ENCODE results near the gene CACNB1. TPM values are rescaled to one million over a fixed set of nuclear protein-coding genes. Genes with fewer than 3 reads are reported as not detected.

The CACNB1 gene
- total RNA-seq, 2 experiments from 2014 or later, result 19.5 to 24.0 TPM

- ChIA-PET CTCF (interaction anchor here (1.0 to 7.4 kb wide), 3 partner anchors 10 to 45 kb away, joined by 3 to 208 read pairs (median 3); partner anchors contain the start of gene RPL19), POLR2A (interaction anchor here (0.6 to 2.5 kb wide), 3 partner anchors 10 to 18 kb away, joined by 3 to 10 read pairs (median 4); partner anchors contain the start of gene RPL19)
- Mint-ChIP-seq H3K27me3 (peaks cover 17% of the 10 kb centered on the region), H3K36me3 (ENCODE audit: low read depth) (peaks cover 7% of the 10 kb centered on the region), H3K27ac (no peak overlapping the region), H3K4me1 (peaks cover 18% of the 10 kb centered on the region), H3K4me3 (peak overlapping the region; percentile 4), H3K9me3 (no peaks in the 10 kb centered on the region)
- DNase-seq, result peak; percentile 65
These were observed 12.0 kb upstream of the CACNB1 start for GRCh38 chr17:39209317-39210092.

GRCh38 chr17:39208893-39209292 lies 11.4 kb upstream of the CACNB1 start:
- H3K36me3 Mint-ChIP-seq (ENCODE audit: low read depth), result peaks cover 14% of the 10 kb centered on the region
- no peaks in the 10 kb centered on the region for H3K9me3 Mint-ChIP-seq
- H3K4me1 Mint-ChIP-seq, result peaks cover 19% of the 10 kb centered on the region
- ChIA-PET CTCF (interaction anchor here (1.0 to 7.4 kb wide), 3 partner anchors 9 to 44 kb away, joined by 3 to 208 read pairs (median 3); partner anchors contain the start of gene RPL19), POLR2A (interaction anchor here (0.6 to 2.5 kb wide), 3 partner anchors 9 to 19 kb away, joined by 3 to 10 read pairs (median 4); partner anchors contain the start of gene RPL19)
- H3K27me3 Mint-ChIP-seq, result peaks cover 17% of the 10 kb centered on the region
- no peak overlapping the region for H3K27ac Mint-ChIP-seq
- no peak overlapping the region for H3K4me3 Mint-ChIP-seq
- no peak for DNase-seq

GRCh38 chr17:39208136-39208535 lies 10.7 kb upstream of the CACNB1 start:
- POLR2A ChIA-PET, result interaction anchor here (2.1 to 3.7 kb wide), 3 partner anchors 8 to 36 kb away, joined by 9 to 22 read pairs (median 10); partner anchors contain the start of gene RPL19
- peaks cover 21% of the 10 kb centered on the region for H3K36me3 Mint-ChIP-seq (ENCODE audit: low read depth)
- H3K9me3 Mint-ChIP-seq, result no peaks in the 10 kb centered on the region
- H3K4me3 Mint-ChIP-seq, result no peak overlapping the region
- H3K4me1 Mint-ChIP-seq, result peaks cover 24% of the 10 kb centered on the region
- DNase-seq, result no peak
- no peak overlapping the region for H3K27ac Mint-ChIP-seq
- CTCF ChIA-PET, result interaction anchor here (2.9 to 7.4 kb wide), 2 partner anchors 12 to 31 kb away, joined by 9 to 208 read pairs; no protein-coding TSS in a partner anchor
- peaks cover 17% of the 10 kb centered on the region for H3K27me3 Mint-ChIP-seq

- Mint-ChIP-seq H3K4me1 (peaks cover 43% of the 10 kb centered on the region), H3K9me3 (no peaks in the 10 kb centered on the region), H3K36me3 (ENCODE audit: low read depth) (peaks cover 48% of the 10 kb centered on the region), H3K4me3 (no peak overlapping the region), H3K27me3 (peaks cover 5% of the 10 kb centered on the region), H3K27ac (no peak overlapping the region)
- no peak for DNase-seq
- POLR2A ChIA-PET, result interaction anchor here (3.7 kb wide), 1 partner anchor 32 kb away, joined by 22 read pairs; no protein-coding TSS in a partner anchor
- CTCF ChIA-PET, result interaction anchor here (0.7 to 7.4 kb wide), 4 partner anchors 9 to 348 kb away, joined by 3 to 208 read pairs (median 6); no protein-coding TSS in a partner anchor
These were observed 7.7 kb upstream of the CACNB1 start for GRCh38 chr17:39205112-39205526.

GRCh38 chr17:39204245-39204644 lies 6.8 kb upstream of the CACNB1 start:
- Mint-ChIP-seq H3K9me3 (no peaks in the 10 kb centered on the region), H3K36me3 (ENCODE audit: low read depth) (peaks cover 51% of the 10 kb centered on the region), H3K4me3 (no peak overlapping the region), H3K27ac (no peak overlapping the region), H3K4me1 (peaks cover 46% of the 10 kb centered on the region), H3K27me3 (no peaks in the 10 kb centered on the region)
- POLR2A ChIA-PET, result no interaction called here
- CTCF ChIA-PET, result interaction anchor here (0.5 to 7.4 kb wide), 2 partner anchors 35 to 192 kb away, joined by 3 to 208 read pairs; no protein-coding TSS in a partner anchor
- no peak for DNase-seq

- no peak for DNase-seq
- Mint-ChIP-seq H3K4me3 (peak overlapping the region; percentile 93), H3K27me3 (no peaks in the 10 kb centered on the region), H3K36me3 (ENCODE audit: low read depth) (peaks cover 51% of the 10 kb centered on the region), H3K27ac (peak overlapping the region; percentile 96), H3K4me1 (peaks cover 55% of the 10 kb centered on the region), H3K9me3 (no peaks in the 10 kb centered on the region)
- ChIA-PET POLR2A (interaction anchor here (0.6 to 2.1 kb wide), 5 partner anchors 41 to 376 kb away, joined by 3 to 8 read pairs (median 4); partner anchors contain the start of genes CWC25 and RPL23), CTCF (interaction anchor here (0.8 to 2.0 kb wide), 3 partner anchors 31 to 218 kb away, joined by 3 to 7 read pairs (median 5); no protein-coding TSS in a partner anchor)
These were observed 3.6 kb upstream of the CACNB1 start for GRCh38 chr17:39200957-39201510.

GRCh38 chr17:39200070-39200879 lies 2.8 kb upstream of the CACNB1 start, which contains the start of gene RPL19:
Gene RPL19 (plus strand): TSS chr17:39200283. CDS start chr17:39200345, 62 bp downstream.
- DNase-seq, result peak; percentile 83
- H3K27me3 Mint-ChIP-seq, result no peaks in the 10 kb centered on the region
- peak within 1 kb of the TSS; percentile 96 for H3K27ac Mint-ChIP-seq
- CTCF ChIA-PET, result interaction anchor here (0.6 to 2.6 kb wide), 14 partner anchors 9 to 472 kb away, joined by 3 to 21 read pairs (median 6); no protein-coding TSS in a partner anchor
- peaks cover 62% of the 10 kb centered on the region for H3K4me1 Mint-ChIP-seq
- H3K4me3 Mint-ChIP-seq, result peak within 1 kb of the TSS; percentile 93
- POLR2A ChIA-PET, result interaction anchor here (0.7 to 2.1 kb wide), 26 partner anchors 9 to 849 kb away, joined by 3 to 22 read pairs (median 5); partner anchors contain the start of genes ARL5C, CDK12, CWC25 and FBXL20
- H3K9me3 Mint-ChIP-seq, result no peaks in the 10 kb centered on the region
- peaks cover 51% of the 10 kb centered on the region for H3K36me3 Mint-ChIP-seq (ENCODE audit: low read depth)

- Mint-ChIP-seq H3K9me3 (no peaks in the 10 kb centered on the region), H3K4me1 (peaks cover 66% of the 10 kb centered on the region), H3K27ac (peak overlapping the region; percentile 96), H3K27me3 (no peaks in the 10 kb centered on the region), H3K4me3 (peak overlapping the region; percentile 93), H3K36me3 (ENCODE audit: low read depth) (peaks cover 46% of the 10 kb centered on the region)
- DNase-seq, result peak; percentile 89
- CTCF ChIA-PET, result interaction anchor here (0.6 to 2.6 kb wide), 16 partner anchors 10 to 472 kb away, joined by 3 to 21 read pairs (median 4); no protein-coding TSS in a partner anchor
- POLR2A ChIA-PET, result interaction anchor here (0.7 to 2.1 kb wide), 26 partner anchors 9 to 848 kb away, joined by 3 to 22 read pairs (median 5); partner anchors contain the start of genes ARL5C, CDK12, CWC25 and FBXL20
These were observed 2.3 kb upstream of the CACNB1 start for GRCh38 chr17:39199820-39200069.

- DNase-seq, result no peak
- ChIA-PET CTCF (interaction anchor here (2.6 kb wide), 1 partner anchor 45 kb away, joined by 21 read pairs; no protein-coding TSS in a partner anchor), POLR2A (interaction anchor here (0.7 kb wide), 1 partner anchor 8 kb away, joined by 3 read pairs; no protein-coding TSS in a partner anchor)
- Mint-ChIP-seq H3K9me3 (no peaks in the 10 kb centered on the region), H3K4me1 (peaks cover 67% of the 10 kb centered on the region), H3K27me3 (no peaks in the 10 kb centered on the region), H3K4me3 (peak overlapping the region; percentile 93), H3K36me3 (ENCODE audit: low read depth) (peaks cover 37% of the 10 kb centered on the region), H3K27ac (peak overlapping the region; percentile 96)
These were observed 707 bp upstream of the CACNB1 start for GRCh38 chr17:39198186-39198566.

- H3K27ac Mint-ChIP-seq, result no peak overlapping the region
- peak; percentile 31 for DNase-seq
- H3K4me1 Mint-ChIP-seq, result peaks cover 64% of the 10 kb centered on the region
- H3K9me3 Mint-ChIP-seq, result no peaks in the 10 kb centered on the region
- H3K4me3 Mint-ChIP-seq, result peak overlapping the region; percentile 93
- H3K27me3 Mint-ChIP-seq, result no peaks in the 10 kb centered on the region
- H3K36me3 Mint-ChIP-seq (ENCODE audit: low read depth), result peaks cover 36% of the 10 kb centered on the region
- CTCF ChIA-PET, result interaction anchor here (3.0 kb wide), 1 partner anchor 32 kb away, joined by 15 read pairs; no protein-coding TSS in a partner anchor
- POLR2A ChIA-PET, result interaction anchor here (0.6 to 1.5 kb wide), 3 partner anchors 12 to 40 kb away, joined by 3 to 6 read pairs (median 4); no protein-coding TSS in a partner anchor
These were observed 619 bp downstream of the CACNB1 start for GRCh38 chr17:39196808-39197291.

GRCh38 chr17:39196241-39196807 lies 1.1 kb downstream of the CACNB1 start:
- DNase-seq, result no peak
- H3K36me3 Mint-ChIP-seq (ENCODE audit: low read depth), result peaks cover 32% of the 10 kb centered on the region
- POLR2A ChIA-PET, result interaction anchor here (0.6 to 1.5 kb wide), 4 partner anchors 13 to 265 kb away, joined by 3 to 7 read pairs (median 5); partner anchors contain the start of gene CDK12
- H3K4me1 Mint-ChIP-seq, result peaks cover 60% of the 10 kb centered on the region
- H3K9me3 Mint-ChIP-seq, result no peaks in the 10 kb centered on the region
- H3K27me3 Mint-ChIP-seq, result no peaks in the 10 kb centered on the region
- CTCF ChIA-PET, result interaction anchor here (0.8 to 3.0 kb wide), 3 partner anchors 10 to 48 kb away, joined by 3 to 15 read pairs (median 9); no protein-coding TSS in a partner anchor
- H3K4me3 Mint-ChIP-seq, result peak overlapping the region; percentile 93
- peak overlapping the region; percentile 62 for H3K27ac Mint-ChIP-seq

All from activated CD4-positive, alpha-beta memory T cell treated with anti-CD3 and anti-CD28 coated beads, Interleukin-2, amount 10 ng/mL, durations not matched to agents 7 days and 5 days (primary cell).